ENCODE data around the gene XNDC1N. TPM values are rescaled to one million over a fixed set of nuclear protein-coding genes. Genes with fewer than 3 reads are reported as not detected.

The XNDC1N gene
- polyA plus RNA-seq, 6 donors from 2014 or later, result 4.5 to 8.4 (median 6.0) TPM

Other genes starting within 250 kb of the XNDC1N start
- gene DEFB108B, start 95.4 kb downstream of the XNDC1N start, polyA plus RNA-seq (ENCODE audit: low read depth in 6 of 6), result not detected
- gene DEFB131B, start 50.1 kb downstream of the XNDC1N start, polyA plus RNA-seq (ENCODE audit: low read depth in 6 of 6), result not detected
- gene RNF121, start 452 bp upstream of the XNDC1N start, polyA plus RNA-seq (ENCODE audit: low read depth in 6 of 6), result 10 to 100 TPM in 2 of 6 donors, 1 to 10 TPM in 4; 6.5 to 11.3 (median 9.2) TPM
- gene IL18BP, start 70.3 kb upstream of the XNDC1N start, polyA plus RNA-seq (ENCODE audit: low read depth in 6 of 6), result 10 to 100 TPM in 1 of 6 donors, 1 to 10 TPM in 5; 2.1 to 10.4 (median 5.7) TPM
- 100 to 1,000 TPM in 1 of 6 donors, 10 to 100 TPM in 4, 1 to 10 TPM in 1; 5.4 to 102 (median 20.4) TPM for gene NUMA1, start 151.9 kb upstream of the XNDC1N start, polyA plus RNA-seq (ENCODE audit: low read depth in 6 of 6)
- gene LRRC51, start 152.3 kb upstream of the XNDC1N start, polyA plus RNA-seq (ENCODE audit: low read depth in 6 of 6), result 1 to 10 TPM; 1.6 to 6.2 (median 3.2) TPM
- 100 to 1,000 TPM; 108 to 191 (median 132) TPM for gene LAMTOR1, start 174.7 kb upstream of the XNDC1N start, polyA plus RNA-seq (ENCODE audit: low read depth in 6 of 6)
- gene TOMT, start 177.3 kb upstream of the XNDC1N start, polyA plus RNA-seq (ENCODE audit: low read depth in 6 of 6), result not detected
- 10 to 100 TPM; 44.4 to 70.7 (median 54.3) TPM for gene ANAPC15, start 184.1 kb upstream of the XNDC1N start, polyA plus RNA-seq (ENCODE audit: low read depth in 6 of 6)
- under 1 TPM in 2 of 6 donors, not detected in 4; 0.51 to 0.75 TPM for gene FOLR3, start 207.1 kb upstream of the XNDC1N start, polyA plus RNA-seq (ENCODE audit: low read depth in 6 of 6)